ENCODE measurements around the gene HNMT. TPM values are rescaled to one million over a fixed set of nuclear protein-coding genes. Genes with fewer than 3 reads are reported as not detected.

The HNMT gene
- total and polyA plus RNA-seq, 2 of the 13 experiments (the other 11 are each of a cell fraction or from before 2014, with no cell fraction given), result 279 to 309 TPM

- no peak for TF ChIP-seq ZNF770 (CRISPR knock-in tag; IDR thresholded peaks at IDR 0.05)
- no peak for TF ChIP-seq SRSF9 (IDR thresholded peaks at IDR 0.05; ENCODE audit: borderline replicate concordance, insufficient read depth, low read depth, low read length, poor library complexity, severe bottlenecking)
- TF ChIP-seq ZNF782 (CRISPR knock-in tag; IDR thresholded peaks at IDR 0.05; ENCODE audit: borderline replicate concordance), result no peak
- TF ChIP-seq ZFY (CRISPR knock-in tag; IDR thresholded peaks at IDR 0.05), result no peak
- no peak for TF ChIP-seq ZNF530 (CRISPR knock-in tag; IDR thresholded peaks at IDR 0.05; ENCODE audit: low read depth)
- peak; percentile 33; the same call in 1 of the 2 replicates for TF ChIP-seq ARID5B (CRISPR knock-in tag; IDR thresholded peaks at IDR 0.05)
- peak; percentile 21; the same call in 1 of the 2 replicates for TF ChIP-seq SNAPC2 (CRISPR knock-in tag; IDR thresholded peaks at IDR 0.05)
- no peak for TF ChIP-seq MEIS2 (CRISPR knock-in tag; IDR thresholded peaks at IDR 0.05)
- TF ChIP-seq HNRNPLL (IDR thresholded peaks at IDR 0.05; ENCODE audit: low read depth, low read length, poor library complexity, severe bottlenecking), result no peak
- TF ChIP-seq TGIF2 (CRISPR knock-in tag; IDR thresholded peaks at IDR 0.05), result no peak
- TF ChIP-seq FLYWCH1 (CRISPR knock-in tag; IDR thresholded peaks at IDR 0.05), result no peak
- no peak for TF ChIP-seq RBAK (CRISPR knock-in tag; IDR thresholded peaks at IDR 0.05)
- no peak for TF ChIP-seq POLR2G (IDR thresholded peaks at IDR 0.05; ENCODE audit: low read depth, low read length)
- TF ChIP-seq CCAR2 (optimal IDR thresholded peaks at IDR 0.05; ENCODE audit: low read depth, low read length), result no peak
- no peak for TF ChIP-seq MED8 (CRISPR knock-in tag; IDR thresholded peaks at IDR 0.05; ENCODE audit: insufficient replicate concordance)
- no peak for TF ChIP-seq ZNF18 (CRISPR knock-in tag; IDR thresholded peaks at IDR 0.05; ENCODE audit: insufficient replicate concordance)
- TF ChIP-seq ZNF30 (CRISPR knock-in tag; IDR thresholded peaks at IDR 0.05), result no peak
- no peak for TF ChIP-seq ZNF687 (CRISPR knock-in tag; IDR thresholded peaks at IDR 0.05)
- TF ChIP-seq ELF3 (CRISPR knock-in tag; IDR thresholded peaks at IDR 0.05), result peak; percentile 43
Measured at GRCh38 chr2:137940154-137940553, 24.1 kb upstream of the HNMT start (continued).

Measured in HepG2 (cell line).